ENCODE data around the gene ACTL8. TPM values are rescaled to one million over a fixed set of nuclear protein-coding genes. Genes with fewer than 3 reads are reported as not detected.

ACTL8 gene
- total RNA-seq, 1 donor from 2014 or later = not detected

DNA sequence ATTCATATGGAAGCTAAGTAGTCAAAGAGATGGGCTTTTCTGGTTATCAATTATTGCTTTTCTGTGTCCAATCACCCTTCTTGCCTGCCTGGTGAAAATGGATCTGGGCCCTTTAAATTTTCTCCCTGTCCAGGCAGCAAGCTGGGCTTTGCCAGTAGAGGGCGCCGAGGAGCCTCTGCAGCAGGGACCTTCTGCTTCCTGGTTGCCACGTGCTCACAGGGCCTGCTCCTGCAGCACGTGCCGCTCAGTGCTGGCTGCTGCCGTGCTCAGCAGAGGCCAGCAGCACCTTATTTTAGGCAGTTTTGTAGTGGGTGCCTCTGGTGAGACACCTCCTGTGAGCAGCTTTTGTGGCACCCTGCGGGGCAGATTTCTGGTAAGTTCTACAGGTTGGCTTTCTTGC lies 4.0 kb downstream of the ACTL8 start:
- H3K36me3 Mint-ChIP-seq (ENCODE audit: low read depth) = no peaks in the 10 kb centered on the region
- H3K9me3 Mint-ChIP-seq (ENCODE audit: low read depth) = peaks cover 33% of the 10 kb centered on the region
- H3K27ac Mint-ChIP-seq (ENCODE audit: unreplicated experiment) = no peak overlapping the region

DNA sequence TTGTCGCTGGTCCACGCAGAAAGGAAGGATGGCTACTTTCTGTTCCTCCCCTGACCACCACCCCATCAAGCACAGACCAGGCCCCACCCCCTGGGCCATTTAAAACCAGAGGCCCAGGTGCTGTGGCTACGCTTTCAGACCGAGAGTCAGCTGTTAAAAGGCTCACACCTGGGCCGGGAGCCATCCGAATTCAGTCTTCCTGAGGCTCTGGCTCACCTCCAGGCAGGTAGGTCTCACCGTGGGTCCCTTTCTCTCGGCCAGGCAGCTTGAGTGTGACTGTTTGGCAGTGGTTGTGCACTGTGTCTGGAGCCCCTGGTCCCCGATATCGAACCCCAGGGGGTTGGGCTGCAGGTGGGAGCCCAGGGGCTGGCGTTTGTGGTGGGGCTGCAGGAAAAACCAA lies 7.2 kb downstream of the ACTL8 start:
- Mint-ChIP-seq H3K4me1 (ENCODE audit: low read depth) (peaks cover 6% of the 10 kb centered on the region), H3K27me3 (ENCODE audit: low read depth) (no peaks in the 10 kb centered on the region), H3K9me3 (ENCODE audit: low read depth) (peaks cover 21% of the 10 kb centered on the region), H3K27ac (ENCODE audit: unreplicated experiment) (no peak overlapping the region), H3K36me3 (ENCODE audit: low read depth) (no peaks in the 10 kb centered on the region), H3K4me3 (ENCODE audit: unreplicated experiment) (no peak overlapping the region)
- TF ChIP-seq, protein P1, sequence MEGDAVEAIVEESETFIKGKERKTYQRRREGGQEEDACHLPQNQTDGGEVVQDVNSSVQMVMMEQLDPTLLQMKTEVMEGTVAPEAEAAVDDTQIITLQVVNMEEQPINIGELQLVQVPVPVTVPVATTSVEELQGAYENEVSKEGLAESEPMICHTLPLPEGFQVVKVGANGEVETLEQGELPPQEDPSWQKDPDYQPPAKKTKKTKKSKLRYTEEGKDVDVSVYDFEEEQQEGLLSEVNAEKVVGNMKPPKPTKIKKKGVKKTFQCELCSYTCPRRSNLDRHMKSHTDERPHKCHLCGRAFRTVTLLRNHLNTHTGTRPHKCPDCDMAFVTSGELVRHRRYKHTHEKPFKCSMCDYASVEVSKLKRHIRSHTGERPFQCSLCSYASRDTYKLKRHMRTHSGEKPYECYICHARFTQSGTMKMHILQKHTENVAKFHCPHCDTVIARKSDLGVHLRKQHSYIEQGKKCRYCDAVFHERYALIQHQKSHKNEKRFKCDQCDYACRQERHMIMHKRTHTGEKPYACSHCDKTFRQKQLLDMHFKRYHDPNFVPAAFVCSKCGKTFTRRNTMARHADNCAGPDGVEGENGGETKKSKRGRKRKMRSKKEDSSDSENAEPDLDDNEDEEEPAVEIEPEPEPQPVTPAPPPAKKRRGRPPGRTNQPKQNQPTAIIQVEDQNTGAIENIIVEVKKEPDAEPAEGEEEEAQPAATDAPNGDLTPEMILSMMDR (IDR thresholded peaks at IDR 0.05) = no peak
- no peak for DNase-seq (ENCODE audit: low spot score)

More for the DNA sequence above, 4.0 kb downstream of the ACTL8 start:
- TF ChIP-seq, protein P1 (IDR thresholded peaks at IDR 0.05) = peak; percentile 47
- no peak overlapping the region for H3K4me3 Mint-ChIP-seq (ENCODE audit: unreplicated experiment)
- no peaks in the 10 kb centered on the region for H3K4me1 Mint-ChIP-seq (ENCODE audit: low read depth)
- H3K27me3 Mint-ChIP-seq (ENCODE audit: low read depth) = no peaks in the 10 kb centered on the region
- DNase-seq (ENCODE audit: low spot score) = no peak

DNA sequence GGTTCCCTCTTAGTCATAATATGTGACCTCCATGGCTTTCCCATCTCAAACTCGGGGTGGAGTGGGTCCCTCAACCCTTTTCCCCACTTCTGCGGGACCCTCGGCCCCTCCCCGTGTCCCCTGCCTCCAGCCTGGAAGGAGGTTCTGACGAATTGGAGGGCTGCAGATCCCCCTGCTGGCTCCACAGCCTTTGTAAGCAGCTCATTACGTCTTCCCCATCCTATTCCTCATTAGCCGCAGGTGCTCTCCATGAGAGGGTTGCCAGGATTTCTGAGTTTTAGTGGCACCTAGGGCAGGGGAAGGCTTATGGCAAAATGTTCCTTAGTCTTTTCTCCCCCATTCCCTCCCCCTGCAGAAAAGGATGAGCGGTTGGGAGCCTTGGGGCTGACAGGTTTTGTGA lies 8.3 kb downstream of the ACTL8 start:
- TF ChIP-seq, protein P1 (IDR thresholded peaks at IDR 0.05) = no peak
- Mint-ChIP-seq H3K9me3 (ENCODE audit: low read depth) (peaks cover 13% of the 10 kb centered on the region), H3K4me3 (ENCODE audit: unreplicated experiment) (no peak overlapping the region)

DNA sequence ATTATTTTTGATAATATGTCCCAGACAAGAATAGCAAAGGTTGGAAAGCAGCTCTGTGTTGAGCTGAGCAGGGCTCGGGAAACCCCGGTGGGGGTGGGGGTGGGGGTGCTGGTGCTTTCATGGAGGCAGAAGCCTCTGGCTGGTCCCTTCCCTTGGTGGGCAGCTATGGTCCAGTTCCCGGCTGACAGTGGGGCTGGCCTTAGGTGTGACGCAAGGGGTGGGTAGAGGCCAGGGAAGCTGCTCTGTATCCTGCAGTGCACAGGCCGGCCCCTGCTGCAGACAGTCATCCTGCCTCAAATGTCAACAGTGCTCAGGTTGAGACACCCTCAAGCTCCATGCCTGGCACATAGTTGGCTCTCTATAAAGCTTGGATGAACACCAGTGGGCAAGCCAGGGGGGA lies 8.9 kb downstream of the ACTL8 start:
- Mint-ChIP-seq H3K27me3 (ENCODE audit: low read depth) (no peaks in the 10 kb centered on the region), H3K9me3 (ENCODE audit: low read depth) (peaks cover 9% of the 10 kb centered on the region), H3K4me3 (ENCODE audit: unreplicated experiment) (no peak overlapping the region), H3K4me1 (ENCODE audit: low read depth) (peaks cover 16% of the 10 kb centered on the region), H3K27ac (ENCODE audit: unreplicated experiment) (no peak overlapping the region), H3K36me3 (ENCODE audit: low read depth) (no peaks in the 10 kb centered on the region)
- TF ChIP-seq, protein P1 (IDR thresholded peaks at IDR 0.05) = no peak
- DNase-seq (ENCODE audit: low spot score) = no peak

More for the DNA sequence above, 8.3 kb downstream of the ACTL8 start:
- Mint-ChIP-seq H3K36me3 (ENCODE audit: low read depth) (no peaks in the 10 kb centered on the region), H3K27me3 (ENCODE audit: low read depth) (no peaks in the 10 kb centered on the region), H3K27ac (ENCODE audit: unreplicated experiment) (no peak overlapping the region), H3K4me1 (ENCODE audit: low read depth) (peaks cover 10% of the 10 kb centered on the region)
- DNase-seq (ENCODE audit: low spot score) = no peak

DNA sequence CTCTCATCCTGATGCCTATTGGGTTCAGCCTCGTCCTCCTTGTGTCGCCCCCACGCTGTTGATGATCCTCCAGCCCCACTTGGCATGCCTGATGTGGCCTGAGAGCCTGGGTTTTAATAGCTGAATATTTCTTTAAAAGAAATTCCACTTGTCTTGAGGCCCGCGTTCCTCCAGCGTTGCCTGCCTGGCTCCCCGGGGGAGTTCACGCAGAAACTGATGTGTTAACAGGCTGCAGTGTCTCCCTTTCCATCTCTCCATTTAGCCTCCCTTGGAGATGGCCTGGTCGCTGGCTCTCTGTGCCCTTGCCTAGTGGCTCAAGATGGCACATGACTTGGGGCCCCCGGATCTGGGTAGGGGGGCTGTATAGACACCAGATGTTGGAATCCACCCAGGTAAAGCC lies 9.5 kb downstream of the ACTL8 start:
- Mint-ChIP-seq H3K9me3 (ENCODE audit: low read depth) (peaks cover 7% of the 10 kb centered on the region), H3K27ac (ENCODE audit: unreplicated experiment) (no peak overlapping the region), H3K27me3 (ENCODE audit: low read depth) (no peaks in the 10 kb centered on the region), H3K36me3 (ENCODE audit: low read depth) (no peaks in the 10 kb centered on the region), H3K4me3 (ENCODE audit: unreplicated experiment) (no peak overlapping the region), H3K4me1 (ENCODE audit: low read depth) (peaks cover 19% of the 10 kb centered on the region)
- TF ChIP-seq, protein P1 (IDR thresholded peaks at IDR 0.05) = no peak
- no peak for DNase-seq (ENCODE audit: low spot score)
